Gastrocnemius medialis (tissue), 4 donors: ENCODE data around the gene CIPC.

Experiments
- CTCF ChIP-seq, 5 experiments: fragments of 450-650 bp in 3 of 5; fragments of 200-600 bp in 2 of 5; sonication (generic) in 2 of 5; IDR thresholded peaks in 4 of 5; conservative IDR thresholded peaks in 1 of 5; 1 replicate in 4 of 5; 2 replicates in 1 of 5; pipeline ENCODE4 v1.5.1; 2016 to 2019; ENCODE audit warnings: antibody characterized with exemption in 5 of 5, mild to moderate bottlenecking in 3 of 5, moderate library complexity in 3 of 5
- POLR2A ChIP-seq, 2 donors: fragments of 450-650 bp; IDR thresholded peaks; one replicate each; pipeline ENCODE4 v1.6.1; 2017; ENCODE audit warnings: antibody characterized with exemption in 2 of 2, mild to moderate bottlenecking in 2 of 2, moderate library complexity in 2 of 2

- no peak for TF ChIP-seq CTCF (IDR thresholded peaks at IDR 0.05 in 4 of 5, conservative IDR thresholded peaks at IDR 0.05 in 1 of 5)
- TF ChIP-seq POLR2A (IDR thresholded peaks at IDR 0.05): no peak
Measured at GRCh38 chr14:77151918-77152588, 54.0 kb downstream of the CIPC start.
